Sigmoid colon (tissue), 7 donors: ENCODE data around the gene ARID5B. TPM values are rescaled to one million over a fixed set of nuclear protein-coding genes. Genes with fewer than 3 reads are reported as not detected.

Experiments
- DNase-seq: peaks from one replicate; pipeline ENCODE4 v3.0.0-alpha.2; 2019
- H3K27ac ChIP-seq, 4 donors: fragments of 200-600 bp; sonication (generic); one replicate each; pipeline ENCODE4 v1.5.1; 2016 to 2019; ENCODE audit warnings: mild to moderate bottlenecking in 1 of 4
- H3K27me3 ChIP-seq, 3 donors: fragments of 200-600 bp; sonication (generic); one replicate each; pipeline ENCODE4 v1.5.1; 2019; ENCODE audit warnings: mild to moderate bottlenecking in 1 of 3
- H3K36me3 ChIP-seq, 4 donors: fragments of 200-600 bp; sonication (generic); one replicate each; pipeline ENCODE4 v1.5.1; 2016 to 2019
- H3K4me1 ChIP-seq, 4 donors: fragments of 200-600 bp; sonication (generic); one replicate each; pipeline ENCODE4 v1.5.1; 2017 to 2019
- H3K4me3 ChIP-seq, 4 donors: fragments of 200-600 bp; sonication (generic); one replicate each; pipeline ENCODE4 v1.5.1; 2017 to 2019; ENCODE audit warnings: mild to moderate bottlenecking in 2 of 4, moderate library complexity in 1 of 4
- H3K9me3 ChIP-seq, 4 donors: fragments of 200-600 bp in 3 of 4; sonication (generic) in 3 of 4; one replicate each; pipeline versions ENCODE4 v1.5.1 to v1.6.1; 2013 to 2019
- CTCF ChIP-seq, 4 experiments: fragments of 450-650 bp in 3 of 4; fragments of 200-600 bp in 1 of 4; IDR thresholded peaks; one replicate each; pipeline ENCODE4 v1.5.1; 2016 to 2019; ENCODE audit warnings: antibody characterized with exemption in 4 of 4, mild to moderate bottlenecking in 3 of 4, moderate library complexity in 2 of 4
- EP300 ChIP-seq, 4 donors: sonication (generic); formaldehyde crosslinking; IDR thresholded peaks; one replicate each; pipeline ENCODE4 v1.6.1; 2017; ENCODE audit warnings: antibody characterized with exemption in 4 of 4
- POLR2A ChIP-seq, 2 donors: fragments of 450-650 bp; IDR thresholded peaks; one replicate each; pipeline ENCODE4 v1.6.1; 2016; ENCODE audit warnings: antibody characterized with exemption in 2 of 2, mild to moderate bottlenecking in 2 of 2, moderate library complexity in 2 of 2
- POLR2AphosphoS5 ChIP-seq, 4 donors: sonication (generic); formaldehyde crosslinking; IDR thresholded peaks; one replicate each; pipeline ENCODE4 v1.6.1; 2017; ENCODE audit warnings: antibody characterized with exemption in 4 of 4
- WGBS, 2 donors: extraction: QIAGEN DNeasy Blood & Tissue Kit; methylation state at CpG; one replicate each; pipeline ENCODE4 v1.1.7; 2013; 5-methylcytosine and 5-hydroxymethylcytosine counted together
- intact Hi-C: fragments of 100-400 bp; cut with DNase I; formaldehyde crosslinking; loops from one replicate; pipeline ENCODE4 v1.15.1; 2023
- polyA plus RNA-seq, 3 donors: library from polyadenylated mRNA; stranded (reverse); fragments of 200-250 nt; gene quantifications; one replicate each; pipeline ENCODE4 v1.2.3, GENCODE V29; 2013
- total RNA-seq, 4 donors: library from RNA; depleted of rRNA; stranded (reverse); fragments of >200 nt; gene quantifications; one replicate each; pipeline ENCODE4 v1.1.0, GENCODE V29; 2016
- donor health status: healthy with polysubstance abuse.
- donor health status: Bipolar disorder and iron deficiency.
- donor health status: healthy.

ARID5B gene
- total and polyA plus RNA-seq, 7 donors, result 2.3 to 109 (median 29.6) TPM

- intact Hi-C loops, result no loop called here
- WGBS, 2 donors, result 56 to 66% methylated on average over 3 of the region's 3 CpGs
Observed at GRCh38 chr10:61933859-61934555, 32.5 kb downstream of the ARID5B start.

GRCh38 chr10:61935077-61935476 lies 33.6 kb downstream of the ARID5B start:
- Histone ChIP-seq H3K36me3 (no peaks in the 10 kb centered on the region), H3K4me1 (peaks cover 0 to 68% (median 52%) of the 10 kb centered on the region in 4 donors), H3K27me3 (no peaks in the 10 kb centered on the region), H3K9me3 (no peaks in the 10 kb centered on the region), H3K4me3 (peak overlapping the region in 1 of 4 donors; percentile 4), H3K27ac (peak overlapping the region in 3 of 4 donors; percentile 65 to 84 (median 74))
- WGBS, 2 donors, result 57 to 67% methylated on average over 5 of the region's 5 CpGs
- no peak for DNase-seq
- peak in 2 of 4 donors; percentile 73 to 90 for TF ChIP-seq EP300 (IDR thresholded peaks at IDR 0.05)
- no peak for TF ChIP-seq POLR2A (IDR thresholded peaks at IDR 0.05)
- no peak for TF ChIP-seq CTCF (IDR thresholded peaks at IDR 0.05)
- peak; percentile 23 to 90 (median 84) for TF ChIP-seq POLR2AphosphoS5 (IDR thresholded peaks at IDR 0.05)
- intact Hi-C loops, result loop anchor here (5.0 kb wide), 1 partner anchor 112 kb away; no protein-coding TSS in a partner anchor

More at GRCh38 chr10:61933859-61934555, 32.5 kb downstream of the ARID5B start:
- H3K27ac ChIP-seq, result peak overlapping the region in 3 of 4 donors; percentile 65 to 84 (median 74)
- no peaks in the 10 kb centered on the region for H3K9me3 ChIP-seq
- DNase-seq, result no peak
- no peaks in the 10 kb centered on the region for H3K27me3 ChIP-seq
- no peaks in the 10 kb centered on the region for H3K36me3 ChIP-seq
- no peak overlapping the region for H3K4me3 ChIP-seq
- peaks cover 0 to 58% (median 42%) of the 10 kb centered on the region in 4 donors for H3K4me1 ChIP-seq
- TF ChIP-seq POLR2AphosphoS5 (IDR thresholded peaks at IDR 0.05), result no peak
- no peak for TF ChIP-seq POLR2A (IDR thresholded peaks at IDR 0.05)
- no peak for TF ChIP-seq EP300 (IDR thresholded peaks at IDR 0.05)

GRCh38 chr10:61936770-61937169 lies 35.3 kb downstream of the ARID5B start:
- no peak for TF ChIP-seq POLR2AphosphoS5 (IDR thresholded peaks at IDR 0.05)
- no peak for TF ChIP-seq POLR2A (IDR thresholded peaks at IDR 0.05)
- TF ChIP-seq CTCF (IDR thresholded peaks at IDR 0.05), result no peak
- no peak for TF ChIP-seq EP300 (IDR thresholded peaks at IDR 0.05)
- no peak for DNase-seq
- Histone ChIP-seq H3K4me1 (peaks cover 0 to 72% (median 54%) of the 10 kb centered on the region in 4 donors), H3K36me3 (no peaks in the 10 kb centered on the region), H3K9me3 (no peaks in the 10 kb centered on the region), H3K27me3 (no peaks in the 10 kb centered on the region), H3K27ac (peak overlapping the region; percentile 61 to 84 (median 71)), H3K4me3 (no peak overlapping the region)
- intact Hi-C loops, result loop anchor here (5.0 kb wide), 1 partner anchor 111 kb away; no protein-coding TSS in a partner anchor
- WGBS, 2 donors, result 29 to 67% methylated on average over 3 of the region's 3 CpGs

DNA sequence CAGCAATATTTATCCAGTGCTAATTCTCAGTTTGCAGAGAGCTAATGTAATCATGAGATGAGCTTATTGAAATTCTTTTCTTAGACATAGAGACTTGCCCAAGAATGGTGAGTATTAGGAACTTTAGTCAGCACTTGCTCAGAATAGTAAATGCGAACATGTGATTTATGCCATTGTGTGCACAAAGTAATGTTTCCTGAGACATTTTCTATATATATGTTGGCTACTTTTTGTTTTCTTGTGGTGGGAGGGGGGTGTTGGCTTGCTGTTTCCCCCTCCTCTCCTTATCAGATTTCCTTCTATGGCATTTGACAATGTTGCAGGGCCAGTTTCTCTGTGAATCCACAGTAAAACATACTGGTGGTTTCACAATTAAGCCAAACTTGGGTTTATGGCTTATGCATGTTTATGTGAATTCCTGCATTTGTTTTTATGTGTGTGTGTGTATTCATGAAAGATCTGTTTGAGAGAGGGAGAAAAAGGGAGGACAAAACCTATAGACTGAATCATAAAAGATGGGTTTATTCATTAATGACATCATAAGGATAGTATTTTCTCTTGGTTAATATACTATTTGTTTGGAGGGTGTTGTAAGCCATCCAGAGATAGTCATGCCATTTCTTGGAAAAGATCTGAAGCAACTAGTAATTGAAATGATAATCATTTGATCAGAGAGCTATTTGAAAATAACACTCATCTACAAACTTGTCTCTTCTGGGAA lies 36.3 kb downstream of the ARID5B start:
- no peaks in the 10 kb centered on the region for H3K36me3 ChIP-seq
- DNase-seq, result no peak
- no peaks in the 10 kb centered on the region for H3K9me3 ChIP-seq
- intact Hi-C loops, result loop anchor here (5.0 kb wide), 1 partner anchor 110 kb away; no protein-coding TSS in a partner anchor
- WGBS, 2 donors, result 50 to 54% methylated on average over 1 of the region's 1 CpG
- no peak for TF ChIP-seq CTCF (IDR thresholded peaks at IDR 0.05)
- peak in 1 of 4 donors; percentile 50 for TF ChIP-seq POLR2AphosphoS5 (IDR thresholded peaks at IDR 0.05)
- H3K4me1 ChIP-seq, result peaks cover 0 to 80% (median 58%) of the 10 kb centered on the region in 4 donors
- H3K27ac ChIP-seq, result peak overlapping the region; percentile 61 to 84 (median 71)
- no peaks in the 10 kb centered on the region for H3K27me3 ChIP-seq
- H3K4me3 ChIP-seq, result no peak overlapping the region

DNA sequence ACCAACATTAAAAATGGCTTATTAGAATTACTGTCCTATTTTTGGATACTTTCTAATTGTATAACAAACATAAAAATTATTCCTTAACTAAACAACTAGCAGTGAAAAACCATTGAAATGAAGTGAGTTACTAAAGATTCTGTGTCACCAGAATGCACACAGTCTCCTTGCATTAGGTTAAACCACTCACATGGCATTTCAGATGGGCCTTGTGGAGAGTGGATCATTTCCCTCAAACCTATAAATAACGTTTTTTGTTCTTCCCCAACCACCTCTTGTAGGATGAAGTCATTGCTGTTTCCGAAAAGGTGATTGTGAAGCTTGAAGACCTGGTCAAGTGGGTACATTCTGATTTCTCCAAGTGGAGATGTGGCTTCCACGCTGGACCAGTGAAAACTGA lies 38.4 kb downstream of the ARID5B start:
- DNase-seq, result no peak
- TF ChIP-seq POLR2A (IDR thresholded peaks at IDR 0.05), result no peak
- TF ChIP-seq EP300 (IDR thresholded peaks at IDR 0.05), result no peak
- no peak for TF ChIP-seq CTCF (IDR thresholded peaks at IDR 0.05)
- TF ChIP-seq POLR2AphosphoS5 (IDR thresholded peaks at IDR 0.05), result no peak
- Histone ChIP-seq H3K4me1 (peaks cover 0 to 87% (median 66%) of the 10 kb centered on the region in 4 donors), H3K9me3 (no peaks in the 10 kb centered on the region), H3K36me3 (no peaks in the 10 kb centered on the region), H3K4me3 (no peak overlapping the region), H3K27ac (peak overlapping the region; percentile 61 to 84 (median 71)), H3K27me3 (no peaks in the 10 kb centered on the region)
- 82 to 90% methylated on average over 3 of the region's 3 CpGs for WGBS, 2 donors
- intact Hi-C loops, result loop anchor here (5.0 kb wide), 3 partner anchors 38 to 107 kb away; partner anchors contain the start of gene ARID5B
